C4-2B (cell line): ENCODE data around the gene DENND5A.

Source experiments
- CTCF ChIP-seq: fragments of 450-650 bp; conservative IDR thresholded peaks from 2 replicates; pipeline ENCODE4 v1.5.1; 2017; ENCODE audit warnings: mild to moderate bottlenecking
- ZFX ChIP-seq: fragments of 450-650 bp; IDR thresholded peaks from 2 replicates; pipeline ENCODE4 v1.6.1; 2017

- no peak for TF ChIP-seq CTCF
- TF ChIP-seq ZFX: no peak
Observed at GRCh38 chr11:9222654-9223053, 42.5 kb downstream of the DENND5A start.
